ENCODE results near the gene OTUD5.

OTUD5 gene

DNA sequence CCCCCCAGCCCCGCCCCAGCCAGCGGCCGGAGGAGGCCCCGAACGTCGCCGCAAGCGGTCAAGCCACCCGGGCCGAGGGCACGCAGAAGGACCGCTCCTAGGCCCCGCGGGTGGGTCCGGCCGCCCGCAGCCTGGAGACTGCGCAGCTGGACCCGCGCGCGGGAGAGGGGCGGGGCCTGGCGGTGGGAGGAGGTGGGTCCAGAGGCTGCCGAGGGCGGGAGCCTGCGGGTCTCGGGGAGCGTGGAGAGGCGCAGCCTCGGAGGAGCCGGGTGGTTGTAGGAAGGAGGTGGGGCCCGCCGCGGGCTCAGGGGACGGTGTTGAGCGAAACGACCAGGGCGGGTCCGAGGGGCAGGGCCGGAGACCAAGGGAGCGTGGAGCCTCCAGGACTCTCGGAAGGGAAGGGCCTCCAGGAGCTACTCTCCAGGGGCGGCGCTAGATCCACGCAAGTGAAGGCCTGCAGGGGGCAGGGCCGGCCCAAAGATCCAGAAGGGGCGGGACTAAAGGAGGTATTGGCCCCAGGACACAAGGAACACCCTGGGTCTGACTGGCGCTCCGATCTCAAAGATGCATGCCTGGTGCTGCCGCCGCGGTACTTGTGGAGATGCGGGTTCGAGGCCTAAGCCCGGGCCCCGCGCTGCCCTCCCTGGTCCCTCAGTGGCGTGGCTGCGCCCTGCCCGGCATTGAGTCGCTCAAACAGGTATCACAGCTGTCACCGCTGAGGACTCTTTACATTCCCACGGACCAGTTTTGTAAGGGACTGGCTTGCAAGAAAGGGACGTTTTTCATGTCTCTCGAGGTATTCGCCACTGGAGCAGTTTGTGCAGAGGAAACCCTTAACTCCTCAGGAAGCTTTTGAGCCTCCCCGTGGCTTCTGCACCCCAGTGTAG is 65.8 kb downstream of the OTUD5 start (continued):
- TF ChIP-seq, protein P1, sequence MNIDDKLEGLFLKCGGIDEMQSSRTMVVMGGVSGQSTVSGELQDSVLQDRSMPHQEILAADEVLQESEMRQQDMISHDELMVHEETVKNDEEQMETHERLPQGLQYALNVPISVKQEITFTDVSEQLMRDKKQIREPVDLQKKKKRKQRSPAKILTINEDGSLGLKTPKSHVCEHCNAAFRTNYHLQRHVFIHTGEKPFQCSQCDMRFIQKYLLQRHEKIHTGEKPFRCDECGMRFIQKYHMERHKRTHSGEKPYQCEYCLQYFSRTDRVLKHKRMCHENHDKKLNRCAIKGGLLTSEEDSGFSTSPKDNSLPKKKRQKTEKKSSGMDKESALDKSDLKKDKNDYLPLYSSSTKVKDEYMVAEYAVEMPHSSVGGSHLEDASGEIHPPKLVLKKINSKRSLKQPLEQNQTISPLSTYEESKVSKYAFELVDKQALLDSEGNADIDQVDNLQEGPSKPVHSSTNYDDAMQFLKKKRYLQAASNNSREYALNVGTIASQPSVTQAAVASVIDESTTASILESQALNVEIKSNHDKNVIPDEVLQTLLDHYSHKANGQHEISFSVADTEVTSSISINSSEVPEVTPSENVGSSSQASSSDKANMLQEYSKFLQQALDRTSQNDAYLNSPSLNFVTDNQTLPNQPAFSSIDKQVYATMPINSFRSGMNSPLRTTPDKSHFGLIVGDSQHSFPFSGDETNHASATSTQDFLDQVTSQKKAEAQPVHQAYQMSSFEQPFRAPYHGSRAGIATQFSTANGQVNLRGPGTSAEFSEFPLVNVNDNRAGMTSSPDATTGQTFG (tag by site-specific recombination; IDR thresholded peaks at IDR 0.05; ENCODE audit: borderline replicate concordance) = no peak
- TF ChIP-seq SCRT2 (tag by site-specific recombination; IDR thresholded peaks at IDR 0.05) (peak; percentile 79), ZNF138 (tag by site-specific recombination; IDR thresholded peaks at IDR 0.05; ENCODE audit: borderline replicate concordance) (no peak), ZNF777 (tag by site-specific recombination; IDR thresholded peaks at IDR 0.05; ENCODE audit: borderline replicate concordance) (no peak), ZFP3 (tag by site-specific recombination; IDR thresholded peaks at IDR 0.05; ENCODE audit: low read depth) (no peak), SP2 (tag by site-specific recombination; IDR thresholded peaks at IDR 0.05) (peak; percentile 88), SETDB1 (IDR thresholded peaks at IDR 0.05; ENCODE audit: insufficient read length, low read length) (no peak), KLF16 (tag by site-specific recombination; IDR thresholded peaks at IDR 0.05) (peak; percentile 80), ZNF341 (tag by site-specific recombination; IDR thresholded peaks at IDR 0.05; ENCODE audit: low read depth) (no peak), ZNF664 (tag by site-specific recombination; IDR thresholded peaks at IDR 0.05) (no peak), ZBTB20 (tag by site-specific recombination; IDR thresholded peaks at IDR 0.05) (peak; percentile 64; the same call in 1 of the 2 replicates), ZNF707 (tag by site-specific recombination; IDR thresholded peaks at IDR 0.05) (no peak), ZNF175 (tag by site-specific recombination; IDR thresholded peaks at IDR 0.05) (no peak), HOXD13 (CRISPR knock-in tag; IDR thresholded peaks at IDR 0.05; ENCODE audit: borderline replicate concordance) (no peak), ZNF311 (tag by site-specific recombination; IDR thresholded peaks at IDR 0.05; ENCODE audit: borderline replicate concordance) (no peak), TCF7L2 (IDR thresholded peaks at IDR 0.05; ENCODE audit: borderline replicate concordance, low read depth, low read length) (no peak), ZNF521 (tag by site-specific recombination; IDR thresholded peaks at IDR 0.05) (no peak), ZNF394 (tag by site-specific recombination; IDR thresholded peaks at IDR 0.05; ENCODE audit: borderline replicate concordance) (peak; percentile 20; the same call in 1 of the 2 replicates), BCL11A (tag by site-specific recombination; IDR thresholded peaks at IDR 0.05; ENCODE audit: low read depth) (no peak), ZBTB17 (tag by site-specific recombination; IDR thresholded peaks at IDR 0.05) (peak; percentile 88), ZNF133 (tag by site-specific recombination; IDR thresholded peaks at IDR 0.05) (no peak)
- TF ChIP-seq, protein P2, sequence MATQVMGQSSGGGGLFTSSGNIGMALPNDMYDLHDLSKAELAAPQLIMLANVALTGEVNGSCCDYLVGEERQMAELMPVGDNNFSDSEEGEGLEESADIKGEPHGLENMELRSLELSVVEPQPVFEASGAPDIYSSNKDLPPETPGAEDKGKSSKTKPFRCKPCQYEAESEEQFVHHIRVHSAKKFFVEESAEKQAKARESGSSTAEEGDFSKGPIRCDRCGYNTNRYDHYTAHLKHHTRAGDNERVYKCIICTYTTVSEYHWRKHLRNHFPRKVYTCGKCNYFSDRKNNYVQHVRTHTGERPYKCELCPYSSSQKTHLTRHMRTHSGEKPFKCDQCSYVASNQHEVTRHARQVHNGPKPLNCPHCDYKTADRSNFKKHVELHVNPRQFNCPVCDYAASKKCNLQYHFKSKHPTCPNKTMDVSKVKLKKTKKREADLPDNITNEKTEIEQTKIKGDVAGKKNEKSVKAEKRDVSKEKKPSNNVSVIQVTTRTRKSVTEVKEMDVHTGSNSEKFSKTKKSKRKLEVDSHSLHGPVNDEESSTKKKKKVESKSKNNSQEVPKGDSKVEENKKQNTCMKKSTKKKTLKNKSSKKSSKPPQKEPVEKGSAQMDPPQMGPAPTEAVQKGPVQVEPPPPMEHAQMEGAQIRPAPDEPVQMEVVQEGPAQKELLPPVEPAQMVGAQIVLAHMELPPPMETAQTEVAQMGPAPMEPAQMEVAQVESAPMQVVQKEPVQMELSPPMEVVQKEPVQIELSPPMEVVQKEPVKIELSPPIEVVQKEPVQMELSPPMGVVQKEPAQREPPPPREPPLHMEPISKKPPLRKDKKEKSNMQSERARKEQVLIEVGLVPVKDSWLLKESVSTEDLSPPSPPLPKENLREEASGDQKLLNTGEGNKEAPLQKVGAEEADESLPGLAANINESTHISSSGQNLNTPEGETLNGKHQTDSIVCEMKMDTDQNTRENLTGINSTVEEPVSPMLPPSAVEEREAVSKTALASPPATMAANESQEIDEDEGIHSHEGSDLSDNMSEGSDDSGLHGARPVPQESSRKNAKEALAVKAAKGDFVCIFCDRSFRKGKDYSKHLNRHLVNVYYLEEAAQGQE (tag by site-specific recombination; IDR thresholded peaks at IDR 0.05) = no peak
- TF ChIP-seq, protein P3, sequence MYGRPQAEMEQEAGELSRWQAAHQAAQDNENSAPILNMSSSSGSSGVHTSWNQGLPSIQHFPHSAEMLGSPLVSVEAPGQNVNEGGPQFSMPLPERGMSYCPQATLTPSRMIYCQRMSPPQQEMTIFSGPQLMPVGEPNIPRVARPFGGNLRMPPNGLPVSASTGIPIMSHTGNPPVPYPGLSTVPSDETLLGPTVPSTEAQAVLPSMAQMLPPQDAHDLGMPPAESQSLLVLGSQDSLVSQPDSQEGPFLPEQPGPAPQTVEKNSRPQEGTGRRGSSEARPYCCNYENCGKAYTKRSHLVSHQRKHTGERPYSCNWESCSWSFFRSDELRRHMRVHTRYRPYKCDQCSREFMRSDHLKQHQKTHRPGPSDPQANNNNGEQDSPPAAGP (tag by site-specific recombination; IDR thresholded peaks at IDR 0.05) = 0 out of 2 replicates have a peak, but pooled peaks have one; percentile 18
- TF ChIP-seq, protein P4, sequence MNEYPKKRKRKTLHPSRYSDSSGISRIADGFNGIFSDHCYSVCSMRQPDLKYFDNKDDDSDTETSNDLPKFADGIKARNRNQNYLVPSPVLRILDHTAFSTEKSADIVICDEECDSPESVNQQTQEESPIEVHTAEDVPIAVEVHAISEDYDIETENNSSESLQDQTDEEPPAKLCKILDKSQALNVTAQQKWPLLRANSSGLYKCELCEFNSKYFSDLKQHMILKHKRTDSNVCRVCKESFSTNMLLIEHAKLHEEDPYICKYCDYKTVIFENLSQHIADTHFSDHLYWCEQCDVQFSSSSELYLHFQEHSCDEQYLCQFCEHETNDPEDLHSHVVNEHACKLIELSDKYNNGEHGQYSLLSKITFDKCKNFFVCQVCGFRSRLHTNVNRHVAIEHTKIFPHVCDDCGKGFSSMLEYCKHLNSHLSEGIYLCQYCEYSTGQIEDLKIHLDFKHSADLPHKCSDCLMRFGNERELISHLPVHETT (tag by site-specific recombination; IDR thresholded peaks at IDR 0.05) = no peak
- TF ChIP-seq, protein P5, sequence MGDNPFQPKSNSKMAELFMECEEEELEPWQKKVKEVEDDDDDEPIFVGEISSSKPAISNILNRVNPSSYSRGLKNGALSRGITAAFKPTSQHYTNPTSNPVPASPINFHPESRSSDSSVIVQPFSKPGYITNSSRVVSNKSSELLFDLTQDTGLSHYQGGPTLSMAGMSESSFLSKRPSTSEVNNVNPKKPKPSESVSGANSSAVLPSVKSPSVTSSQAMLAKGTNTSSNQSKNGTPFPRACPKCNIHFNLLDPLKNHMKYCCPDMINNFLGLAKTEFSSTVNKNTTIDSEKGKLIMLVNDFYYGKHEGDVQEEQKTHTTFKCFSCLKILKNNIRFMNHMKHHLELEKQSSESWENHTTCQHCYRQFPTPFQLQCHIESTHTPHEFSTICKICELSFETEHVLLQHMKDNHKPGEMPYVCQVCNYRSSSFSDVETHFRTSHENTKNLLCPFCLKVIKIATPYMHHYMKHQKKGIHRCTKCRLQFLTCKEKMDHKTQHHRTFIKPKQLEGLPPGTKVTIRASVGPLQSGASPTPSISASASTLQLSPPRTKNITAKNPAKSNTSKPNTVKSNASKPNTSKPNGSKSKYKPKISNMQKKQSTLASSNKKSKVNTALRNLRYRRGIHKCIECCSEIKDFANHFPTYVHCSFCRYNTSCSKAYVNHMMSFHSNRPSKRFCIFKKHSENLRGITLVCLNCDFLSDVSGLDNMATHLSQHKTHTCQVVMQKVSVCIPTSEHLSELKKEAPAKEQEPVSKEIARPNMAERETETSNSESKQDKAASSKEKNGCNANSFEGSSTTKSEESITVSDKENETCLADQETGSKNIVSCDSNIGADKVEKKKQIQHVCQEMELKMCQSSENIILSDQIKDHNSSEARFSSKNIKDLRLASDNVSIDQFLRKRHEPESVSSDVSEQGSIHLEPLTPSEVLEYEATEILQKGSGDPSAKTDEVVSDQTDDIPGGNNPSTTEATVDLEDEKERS (tag by site-specific recombination; IDR thresholded peaks at IDR 0.05) = no peak
- TF ChIP-seq, protein P6, sequence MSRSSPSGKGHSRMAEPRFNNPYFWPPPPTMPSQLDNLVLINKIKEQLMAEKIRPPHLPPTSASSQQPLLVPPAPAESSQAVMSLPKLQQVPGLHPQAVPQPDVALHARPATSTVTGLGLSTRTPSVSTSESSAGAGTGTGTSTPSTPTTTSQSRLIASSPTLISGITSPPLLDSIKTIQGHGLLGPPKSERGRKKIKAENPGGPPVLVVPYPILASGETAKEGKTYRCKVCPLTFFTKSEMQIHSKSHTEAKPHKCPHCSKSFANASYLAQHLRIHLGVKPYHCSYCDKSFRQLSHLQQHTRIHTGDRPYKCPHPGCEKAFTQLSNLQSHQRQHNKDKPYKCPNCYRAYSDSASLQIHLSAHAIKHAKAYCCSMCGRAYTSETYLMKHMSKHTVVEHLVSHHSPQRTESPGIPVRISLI (tag by site-specific recombination; IDR thresholded peaks at IDR 0.05) = no peak
